Measurements from ENCODE around the gene PSMC3. TPM values are rescaled to one million over a fixed set of nuclear protein-coding genes. Genes with fewer than 3 reads are reported as not detected.

PSMC3 gene
- total RNA-seq, 3 donors from 2014 or later: 70.7 to 115 (median 91.0) TPM

DNA sequence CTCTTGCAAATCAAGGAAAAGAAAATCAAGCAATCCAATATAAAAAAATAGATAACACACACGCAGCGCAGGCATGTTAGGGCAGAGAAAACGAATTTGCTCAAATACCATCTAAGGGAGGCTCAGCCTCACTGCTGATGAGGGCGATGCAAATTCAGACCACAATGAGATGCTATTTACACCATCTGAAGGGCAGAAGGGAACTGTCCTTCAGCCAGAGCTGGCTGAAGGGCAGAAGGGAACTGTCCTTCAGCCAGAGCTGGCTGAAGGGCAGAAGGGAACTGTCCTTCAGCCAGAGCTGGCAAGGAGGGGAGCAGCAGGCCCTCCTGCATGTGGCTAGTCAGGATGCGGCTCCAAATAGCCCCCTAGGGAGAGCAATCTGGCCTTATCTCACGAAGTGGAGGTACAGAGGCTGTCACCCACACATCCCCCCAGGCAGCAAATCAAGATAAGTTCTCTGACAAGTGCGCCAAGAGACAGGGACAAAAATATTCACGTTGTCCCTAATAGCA lies 25.4 kb downstream of the PSMC3 start:
- peak in 1 of 3 donors; percentile 28 for DNase-seq
- intact Hi-C loops (cut with DNase I, micrococcal nuclease): no loop called here
- Histone ChIP-seq H3K4me3 (no peak overlapping the region), H3K4me1 (ENCODE audit: low read depth) (no peaks in the 10 kb centered on the region), H3K9me3 (no peaks in the 10 kb centered on the region), H3K36me3 (ENCODE audit: low read depth) (no peaks in the 10 kb centered on the region)
- peak; percentile 61 for ATAC-seq
- TF ChIP-seq, protein P1, sequence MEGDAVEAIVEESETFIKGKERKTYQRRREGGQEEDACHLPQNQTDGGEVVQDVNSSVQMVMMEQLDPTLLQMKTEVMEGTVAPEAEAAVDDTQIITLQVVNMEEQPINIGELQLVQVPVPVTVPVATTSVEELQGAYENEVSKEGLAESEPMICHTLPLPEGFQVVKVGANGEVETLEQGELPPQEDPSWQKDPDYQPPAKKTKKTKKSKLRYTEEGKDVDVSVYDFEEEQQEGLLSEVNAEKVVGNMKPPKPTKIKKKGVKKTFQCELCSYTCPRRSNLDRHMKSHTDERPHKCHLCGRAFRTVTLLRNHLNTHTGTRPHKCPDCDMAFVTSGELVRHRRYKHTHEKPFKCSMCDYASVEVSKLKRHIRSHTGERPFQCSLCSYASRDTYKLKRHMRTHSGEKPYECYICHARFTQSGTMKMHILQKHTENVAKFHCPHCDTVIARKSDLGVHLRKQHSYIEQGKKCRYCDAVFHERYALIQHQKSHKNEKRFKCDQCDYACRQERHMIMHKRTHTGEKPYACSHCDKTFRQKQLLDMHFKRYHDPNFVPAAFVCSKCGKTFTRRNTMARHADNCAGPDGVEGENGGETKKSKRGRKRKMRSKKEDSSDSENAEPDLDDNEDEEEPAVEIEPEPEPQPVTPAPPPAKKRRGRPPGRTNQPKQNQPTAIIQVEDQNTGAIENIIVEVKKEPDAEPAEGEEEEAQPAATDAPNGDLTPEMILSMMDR (IDR thresholded peaks at IDR 0.05): no peak

DNA sequence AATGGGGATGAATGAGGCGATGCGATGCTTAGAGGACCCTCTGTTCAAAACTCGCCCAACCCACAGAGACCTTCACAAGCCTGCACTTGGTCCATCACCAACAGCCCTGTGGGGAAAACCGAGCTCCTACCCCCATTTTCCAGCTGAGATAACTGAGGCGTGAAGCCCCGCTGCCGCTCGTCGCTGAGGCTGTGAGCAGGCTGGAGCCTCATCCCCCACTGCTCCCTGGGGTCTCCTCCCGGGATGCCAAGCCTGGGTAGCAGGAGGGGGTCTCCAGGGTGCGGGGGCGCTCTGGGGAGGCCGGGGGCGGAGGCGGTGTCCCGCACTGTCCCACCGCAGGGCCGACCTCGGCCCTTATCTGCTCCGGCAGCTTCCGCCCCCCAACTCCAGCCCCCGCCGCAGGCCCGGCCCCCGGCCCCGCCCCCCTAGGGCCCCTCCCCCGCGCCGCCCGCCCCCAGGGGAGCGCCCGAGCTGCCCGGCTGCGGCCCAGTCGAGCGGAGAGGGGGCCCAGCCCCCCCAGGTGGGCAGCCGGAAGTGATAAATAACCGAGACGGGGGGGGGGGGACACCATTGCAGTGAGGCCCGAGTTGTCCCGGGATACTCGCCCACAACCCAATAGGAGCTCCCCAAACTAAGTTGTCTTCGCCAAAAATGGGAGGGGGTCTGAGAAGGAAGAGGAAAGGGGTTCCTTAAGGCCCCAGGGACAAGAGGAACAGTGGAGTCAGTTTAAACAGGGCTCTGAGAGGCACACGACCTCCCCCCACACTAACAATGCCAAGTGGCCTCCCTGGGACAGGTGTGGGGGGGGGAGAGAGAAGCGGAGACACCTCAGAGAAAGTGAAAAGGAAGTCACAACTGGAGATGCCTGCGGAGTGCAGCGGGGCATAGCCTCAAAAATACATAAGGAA lies 26.1 kb downstream of the PSMC3 start:
- intact Hi-C loops (cut with DNase I, micrococcal nuclease): no loop called here
- Histone ChIP-seq H3K9me3 (no peaks in the 10 kb centered on the region), H3K4me1 (ENCODE audit: low read depth) (no peaks in the 10 kb centered on the region), H3K4me3 (no peak overlapping the region), H3K36me3 (ENCODE audit: low read depth) (no peaks in the 10 kb centered on the region)
- ATAC-seq (peak; percentile 82), DNase-seq (peak in 2 of 3 donors; percentile 64 to 69)
- TF ChIP-seq, protein P1 (IDR thresholded peaks at IDR 0.05): no peak

DNA sequence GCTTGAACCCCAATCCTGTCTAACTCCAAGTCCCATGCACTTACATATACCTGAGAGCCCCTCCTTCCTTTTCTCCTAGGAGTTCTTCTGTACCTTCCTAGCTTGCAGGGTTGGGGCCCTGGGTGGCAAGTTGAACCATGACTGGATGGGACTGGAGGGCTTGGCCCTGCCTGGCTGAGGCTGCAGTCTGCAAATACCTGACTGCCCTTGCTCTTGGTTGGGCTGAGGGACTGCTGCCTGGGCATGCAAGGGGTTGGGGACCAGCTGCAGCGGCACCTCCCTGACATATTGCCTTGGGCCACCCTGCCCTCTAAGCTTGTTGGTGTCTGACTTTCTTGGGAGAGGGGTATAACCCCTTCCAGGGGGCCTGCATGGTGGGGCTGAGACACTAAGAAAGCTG lies 27.7 kb downstream of the PSMC3 start:
- Histone ChIP-seq H3K36me3 (ENCODE audit: low read depth) (no peaks in the 10 kb centered on the region), H3K4me3 (no peak overlapping the region), H3K4me1 (ENCODE audit: low read depth) (peaks cover 3% of the 10 kb centered on the region), H3K9me3 (no peaks in the 10 kb centered on the region)
- TF ChIP-seq, protein P1 (IDR thresholded peaks at IDR 0.05): no peak
- intact Hi-C loops (cut with DNase I, micrococcal nuclease): no loop called here
- DNase-seq: peak in 2 of 3 donors; percentile 15 to 33
- no peak for ATAC-seq

DNA sequence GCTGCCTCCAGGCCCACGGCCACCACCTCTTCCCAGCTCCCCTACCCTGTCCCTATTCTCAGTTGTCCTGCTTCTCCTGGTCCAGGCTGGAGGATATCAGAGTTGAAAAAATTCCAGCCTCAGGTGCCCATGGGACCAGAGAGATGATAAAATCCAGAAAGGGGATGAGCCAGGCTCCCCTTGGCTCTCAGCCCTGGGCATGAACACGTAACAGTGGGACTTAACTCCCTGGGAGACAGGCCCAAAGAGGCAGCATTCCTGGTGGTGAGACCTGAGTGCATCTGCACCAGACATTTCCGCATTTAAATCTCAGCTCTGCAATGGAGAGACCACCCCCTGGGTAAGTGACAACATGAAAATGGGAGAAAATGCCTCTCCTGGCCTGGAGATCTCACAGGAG lies 28.2 kb downstream of the PSMC3 start:
- DNase-seq (peak in 2 of 3 donors; percentile 12 to 19), ATAC-seq (no peak)
- Histone ChIP-seq H3K4me1 (ENCODE audit: low read depth) (peaks cover 3% of the 10 kb centered on the region), H3K9me3 (no peaks in the 10 kb centered on the region), H3K36me3 (ENCODE audit: low read depth) (no peaks in the 10 kb centered on the region), H3K4me3 (no peak overlapping the region)
- intact Hi-C loops (cut with DNase I, micrococcal nuclease): no loop called here
- TF ChIP-seq, protein P1 (IDR thresholded peaks at IDR 0.05): no peak

DNA sequence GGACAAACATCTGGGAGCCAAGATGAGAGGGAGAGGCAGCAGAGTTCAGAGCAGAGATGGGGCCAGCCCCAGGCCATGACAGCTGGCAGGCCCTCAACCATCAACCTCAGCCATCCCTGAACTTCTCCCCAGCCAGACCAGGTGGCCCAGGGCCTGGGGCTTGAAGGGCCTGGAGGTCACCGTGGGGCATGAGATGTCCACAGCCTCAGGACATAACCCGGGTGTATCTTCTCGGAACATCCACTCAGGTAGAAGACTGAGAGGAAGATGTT lies 30.3 kb downstream of the PSMC3 start:
- Histone ChIP-seq H3K36me3 (ENCODE audit: low read depth) (no peaks in the 10 kb centered on the region), H3K9me3 (no peaks in the 10 kb centered on the region), H3K4me3 (no peak overlapping the region), H3K4me1 (ENCODE audit: low read depth) (peaks cover 3% of the 10 kb centered on the region)
- ATAC-seq: no peak
- TF ChIP-seq, protein P1 (IDR thresholded peaks at IDR 0.05): no peak
- DNase-seq: peak in 2 of 3 donors; percentile 14 to 48
- intact Hi-C loops (cut with DNase I, micrococcal nuclease): no loop called here

Measured in mucosa of descending colon (tissue), 3 donors.